Renal pelvis (tissue), 4 donors: ENCODE data around the gene CHMP1A. TPM values are rescaled to one million over a fixed set of nuclear protein-coding genes. Genes with fewer than 3 reads are reported as not detected.

Experiments
- DNase-seq: peaks from one replicate; pipeline ENCODE4 v3.0.0-alpha.2; 2013
- polyA plus RNA-seq, 3 donors: library from polyadenylated mRNA; unstranded; fragments of 120-200 nt; gene quantifications; one replicate each; pipeline ENCODE4 v1.2.1, GENCODE V29; 2013; ENCODE audit not compliant: insufficient read length in 3 of 3

Gene CHMP1A
- polyA plus RNA-seq, 3 donors, result 82.8 to 96.3 (median 91.1) TPM

GRCh38 chr16:89629827-89630610 lies 27.5 kb downstream of the CHMP1A start:
- DNase-seq, result no peak

DNA sequence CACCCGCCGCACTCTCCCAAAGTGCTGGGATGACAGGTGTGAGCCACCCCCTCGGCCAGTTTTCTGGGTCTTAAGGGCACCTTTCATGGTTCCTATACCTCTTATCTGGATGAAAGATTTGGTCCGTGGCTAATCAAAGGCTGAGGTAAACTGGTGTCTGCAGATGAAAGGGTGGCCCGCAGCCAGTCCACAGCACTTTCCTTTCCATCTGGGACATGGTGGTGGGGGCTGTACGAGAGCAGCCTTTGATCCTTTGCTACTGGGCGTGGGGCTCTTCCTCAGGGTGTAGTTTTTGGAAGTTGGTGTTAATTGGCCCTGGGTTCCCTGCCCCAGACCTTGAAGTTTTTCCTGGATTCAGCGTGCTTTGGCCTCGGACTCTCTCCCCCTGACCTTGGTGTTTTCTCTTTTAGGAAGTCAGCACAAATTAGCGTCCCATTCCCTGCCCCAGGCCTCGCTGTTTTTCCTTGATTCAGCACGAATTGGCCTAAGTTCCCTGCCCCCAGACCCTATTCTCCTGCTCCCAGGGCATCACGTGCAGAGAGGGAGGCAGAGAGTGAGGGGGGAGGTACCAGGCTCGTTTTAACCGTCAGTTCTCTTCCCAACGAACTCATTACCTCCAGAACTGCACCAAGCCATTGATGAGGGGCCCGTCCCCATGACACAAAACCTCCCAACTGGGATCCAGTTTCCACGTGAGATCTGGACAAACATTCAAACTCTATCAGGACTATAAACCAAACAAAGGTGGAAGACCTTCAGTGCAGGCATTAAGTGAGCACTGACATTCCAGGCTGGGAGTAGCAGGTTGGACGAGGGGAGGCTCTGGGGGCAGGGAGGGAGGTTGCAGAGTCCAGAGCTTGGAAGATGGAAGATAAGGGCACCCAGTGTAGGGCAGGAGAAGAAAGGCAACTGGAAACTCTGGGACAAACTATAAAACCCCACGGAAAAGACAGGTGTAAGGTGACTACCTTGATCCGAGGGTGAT lies 32.4 kb downstream of the CHMP1A start:
- no peak for DNase-seq

- no peak for DNase-seq
These were observed 33.8 kb downstream of the CHMP1A start for GRCh38 chr16:89623511-89624261.

- DNase-seq, result no peak
These were observed 35.7 kb downstream of the CHMP1A start for GRCh38 chr16:89621698-89622409.

- no peak for DNase-seq
These were observed 36.3 kb downstream of the CHMP1A start for GRCh38 chr16:89621136-89621697.

GRCh38 chr16:89620406-89620841 lies 37.1 kb downstream of the CHMP1A start:
- DNase-seq, result no peak

DNA sequence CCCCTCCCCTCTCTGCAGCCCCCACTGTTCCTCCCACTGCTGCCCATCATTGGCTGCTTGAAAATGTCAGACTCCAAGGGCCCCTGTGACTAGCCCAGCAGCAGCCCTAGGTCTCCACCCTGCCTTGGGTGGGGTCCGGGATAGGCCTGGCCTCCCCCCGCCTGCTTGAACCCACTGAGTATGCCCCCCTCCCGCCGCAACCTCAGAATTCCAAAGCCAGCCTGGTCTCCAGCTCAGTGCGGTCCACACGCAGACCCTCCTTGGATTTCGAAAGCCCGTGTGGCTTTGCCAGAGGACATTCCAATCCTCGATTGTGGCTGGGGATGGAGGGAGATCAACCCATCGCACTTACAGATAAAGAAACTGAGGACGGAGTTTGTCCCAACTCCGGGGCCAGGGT lies 37.7 kb downstream of the CHMP1A start:
- DNase-seq, result no peak

GRCh38 chr16:89618109-89618998 lies 39.2 kb downstream of the CHMP1A start:
- no peak for DNase-seq

- DNase-seq, result no peak
These were observed 40.5 kb downstream of the CHMP1A start for GRCh38 chr16:89617036-89617435.

GRCh38 chr16:89616623-89617022 lies 40.9 kb downstream of the CHMP1A start:
- no peak for DNase-seq

GRCh38 chr16:89615596-89616090 lies 41.9 kb downstream of the CHMP1A start:
- DNase-seq, result no peak

GRCh38 chr16:89615176-89615575 lies 42.3 kb downstream of the CHMP1A start:
- DNase-seq, result no peak

- DNase-seq, result no peak
These were observed 43.5 kb downstream of the CHMP1A start for GRCh38 chr16:89613954-89614459.

DNA sequence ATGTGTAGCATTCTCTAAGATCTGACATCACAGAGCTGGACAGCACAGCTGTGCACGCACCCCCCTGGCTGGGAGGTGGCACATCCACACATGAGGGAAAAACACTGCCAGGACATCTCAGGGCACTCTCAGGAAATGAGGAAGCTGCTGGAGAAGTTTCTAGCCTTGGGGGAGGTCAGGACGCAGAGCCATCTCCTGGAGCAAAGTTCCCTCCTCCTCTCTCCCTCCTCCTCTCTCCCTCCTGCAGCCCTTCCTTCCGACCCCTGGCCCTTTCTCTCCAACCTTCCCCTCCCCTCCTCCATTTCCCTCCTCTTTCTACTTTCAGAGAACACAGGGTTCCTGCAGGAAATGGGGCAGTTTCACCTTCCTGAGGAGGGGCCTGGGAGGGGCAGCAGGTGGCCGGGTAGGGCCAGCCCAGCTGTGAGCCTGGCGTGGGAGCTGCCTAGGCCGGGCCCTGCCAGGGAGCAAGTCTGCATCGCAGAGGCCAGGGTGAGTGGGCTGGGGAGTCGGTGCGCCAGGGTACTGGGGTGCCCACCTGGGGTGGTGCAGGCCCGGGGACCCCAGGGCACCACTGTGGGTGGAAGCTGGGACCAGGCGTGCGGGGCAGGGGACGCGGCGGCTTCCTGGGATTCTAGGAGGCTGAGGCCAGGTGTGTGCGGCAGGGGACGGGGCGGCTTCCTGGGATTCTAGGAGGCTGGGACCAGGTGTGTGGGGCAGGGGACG lies 44.1 kb downstream of the CHMP1A start, which contains the start of gene DPEP1:
Gene DPEP1, plus strand, starts transcription at position 412 of the 723 bp plus-strand sequence. CDS start 16,769 bp downstream, outside the sequence.
- no peak for DNase-seq

- DNase-seq, result no peak
These were observed 44.9 kb downstream of the CHMP1A start for GRCh38 chr16:89612415-89613166.

DNA sequence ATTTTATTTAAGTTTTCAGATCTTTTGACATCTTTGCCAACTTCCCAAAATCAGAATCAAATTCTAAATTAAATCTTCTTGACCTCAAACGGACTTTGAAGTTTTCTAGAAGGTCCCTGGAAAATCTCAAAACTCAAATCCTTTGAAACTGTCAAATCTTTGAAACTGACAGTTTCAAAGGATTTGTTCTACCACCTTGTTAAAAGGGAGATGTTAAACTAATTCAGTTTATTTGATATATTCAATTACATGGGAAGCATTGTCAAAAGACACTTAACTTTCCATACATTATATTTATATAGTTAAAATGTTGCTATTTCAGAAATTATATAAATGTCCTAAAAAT lies 47.4 kb downstream of the CHMP1A start:
- no peak for DNase-seq

GRCh38 chr16:89607937-89608740 lies 49.4 kb downstream of the CHMP1A start:
- DNase-seq, result no peak
